Bronchial epithelial cell (primary cell): ENCODE data around the gene MYZAP. TPM values are rescaled to one million over a fixed set of nuclear protein-coding genes. Genes with fewer than 3 reads are reported as not detected.

Experiments
- DNase-seq: peaks from one replicate; pipeline ENCODE4 v3.0.0-alpha.2; 2010; ENCODE audit warnings: low read depth
- FAIRE-seq: peaks from 2 replicates; lab custom pipeline; 2011; peaks lifted over from hg19 to GRCh38; lab: Jason Lieb, UNC
- H3K27me3 ChIP-seq: 2 replicates; pipeline ENCODE4 v1.5.1; 2011; ENCODE audit warnings: low read length; ENCODE audit not compliant: control insufficient read depth, insufficient read depth
- H3K36me3 ChIP-seq: 2 replicates; pipeline ENCODE4 v1.5.1; 2011; ENCODE audit warnings: low read length; ENCODE audit not compliant: control insufficient read depth, insufficient read depth
- H3K4me3 ChIP-seq: 2 replicates; pipeline ENCODE4 v1.5.1; 2011; ENCODE audit warnings: mild to moderate bottlenecking, low read depth, low read length, control low read depth
- total RNA-seq: library from RNA; depleted of rRNA; stranded (reverse); fragments of >200 nt; gene quantifications from 2 replicates; pipeline ENCODE4 v1.2.1, GENCODE V29; 2014
- TF ChIP-seq, protein P1 (sequence below): IDR thresholded peaks from 2 replicates; pipeline ENCODE4 v1.5.1; 2011; ENCODE audit warnings: mild to moderate bottlenecking, moderate library complexity, low read length, control low read depth, inconsistent platforms; ENCODE audit not compliant: insufficient read depth, severe bottlenecking

The MYZAP gene
- total RNA-seq, 1 donor from 2014 or later: 2.4 TPM

DNA sequence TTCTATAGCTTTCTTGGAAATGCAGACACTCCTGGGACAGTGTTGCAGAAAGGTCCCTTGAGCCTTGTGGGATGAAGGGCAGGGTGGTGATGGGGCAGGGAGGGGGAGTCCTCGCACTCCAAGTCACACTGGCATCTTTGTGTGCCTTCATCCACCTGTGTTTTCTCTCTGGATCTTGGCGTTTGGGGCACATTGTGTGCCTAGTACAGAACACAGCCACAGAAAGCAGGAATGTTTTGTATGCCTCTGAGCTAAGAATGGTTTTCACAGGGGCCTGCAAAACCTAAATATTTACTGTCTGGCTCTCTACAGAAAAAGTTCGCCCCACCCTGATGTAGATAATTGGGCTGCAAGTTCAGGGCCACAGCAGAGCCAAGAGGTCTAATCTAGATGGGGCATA, 5.7 kb downstream of the MYZAP start:
- no peak overlapping the region for H3K4me3 ChIP-seq
- no peak for DNase-seq
- no peak for FAIRE-seq
- H3K27me3 ChIP-seq: no peaks in the 10 kb centered on the region
- H3K36me3 ChIP-seq: no peaks in the 10 kb centered on the region
- TF ChIP-seq, protein P1, sequence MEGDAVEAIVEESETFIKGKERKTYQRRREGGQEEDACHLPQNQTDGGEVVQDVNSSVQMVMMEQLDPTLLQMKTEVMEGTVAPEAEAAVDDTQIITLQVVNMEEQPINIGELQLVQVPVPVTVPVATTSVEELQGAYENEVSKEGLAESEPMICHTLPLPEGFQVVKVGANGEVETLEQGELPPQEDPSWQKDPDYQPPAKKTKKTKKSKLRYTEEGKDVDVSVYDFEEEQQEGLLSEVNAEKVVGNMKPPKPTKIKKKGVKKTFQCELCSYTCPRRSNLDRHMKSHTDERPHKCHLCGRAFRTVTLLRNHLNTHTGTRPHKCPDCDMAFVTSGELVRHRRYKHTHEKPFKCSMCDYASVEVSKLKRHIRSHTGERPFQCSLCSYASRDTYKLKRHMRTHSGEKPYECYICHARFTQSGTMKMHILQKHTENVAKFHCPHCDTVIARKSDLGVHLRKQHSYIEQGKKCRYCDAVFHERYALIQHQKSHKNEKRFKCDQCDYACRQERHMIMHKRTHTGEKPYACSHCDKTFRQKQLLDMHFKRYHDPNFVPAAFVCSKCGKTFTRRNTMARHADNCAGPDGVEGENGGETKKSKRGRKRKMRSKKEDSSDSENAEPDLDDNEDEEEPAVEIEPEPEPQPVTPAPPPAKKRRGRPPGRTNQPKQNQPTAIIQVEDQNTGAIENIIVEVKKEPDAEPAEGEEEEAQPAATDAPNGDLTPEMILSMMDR: no peak

DNA sequence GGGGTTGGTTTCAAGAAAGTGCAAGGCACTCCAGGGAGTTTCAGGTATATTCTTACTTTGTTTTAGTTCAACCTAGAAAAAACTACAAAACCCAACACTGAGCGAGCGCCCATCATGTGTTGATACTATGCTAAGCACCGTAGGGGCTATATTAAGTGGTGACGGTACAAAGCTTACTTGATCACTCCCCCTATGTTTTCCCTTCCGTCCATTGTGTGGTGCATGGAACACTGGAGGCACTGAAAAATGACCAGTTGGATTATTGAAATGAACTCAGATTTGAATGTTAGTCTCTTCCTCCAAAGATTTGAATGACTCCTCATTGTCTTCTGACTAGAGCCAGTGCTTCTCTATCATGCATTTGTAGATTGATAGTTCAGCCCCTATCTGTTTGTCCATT, 6.6 kb downstream of the MYZAP start:
- DNase-seq: no peak
- no peak for FAIRE-seq
- Histone ChIP-seq H3K4me3 (no peak overlapping the region), H3K36me3 (no peaks in the 10 kb centered on the region), H3K27me3 (no peaks in the 10 kb centered on the region)
- TF ChIP-seq, protein P1: no peak

DNA sequence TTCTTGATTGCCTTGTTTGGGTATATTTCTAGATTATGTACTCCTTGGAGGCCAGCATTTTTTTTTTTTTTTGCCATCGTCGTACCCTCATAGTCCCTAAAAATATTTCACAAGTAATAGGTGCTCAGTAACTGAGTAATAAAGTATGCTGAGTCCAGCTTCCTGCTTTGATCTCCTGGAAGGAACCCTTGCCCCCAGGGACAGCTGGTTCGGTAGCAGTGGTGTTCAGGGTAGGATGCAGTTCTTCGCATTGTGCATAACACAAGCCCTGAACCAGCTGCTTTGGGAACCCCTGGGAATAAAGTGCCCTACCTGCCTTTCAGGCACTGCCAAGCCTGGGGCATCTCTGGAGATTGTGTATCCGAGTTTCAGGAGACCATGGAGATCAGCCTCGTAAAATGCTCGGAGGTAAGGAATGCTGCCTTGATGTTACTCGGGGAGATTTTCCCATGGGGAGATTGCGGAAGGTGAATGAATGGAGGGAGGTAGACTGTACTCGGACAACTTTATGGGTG, 7.6 kb downstream of the MYZAP start:
- FAIRE-seq: no peak
- no peaks in the 10 kb centered on the region for H3K27me3 ChIP-seq

DNA sequence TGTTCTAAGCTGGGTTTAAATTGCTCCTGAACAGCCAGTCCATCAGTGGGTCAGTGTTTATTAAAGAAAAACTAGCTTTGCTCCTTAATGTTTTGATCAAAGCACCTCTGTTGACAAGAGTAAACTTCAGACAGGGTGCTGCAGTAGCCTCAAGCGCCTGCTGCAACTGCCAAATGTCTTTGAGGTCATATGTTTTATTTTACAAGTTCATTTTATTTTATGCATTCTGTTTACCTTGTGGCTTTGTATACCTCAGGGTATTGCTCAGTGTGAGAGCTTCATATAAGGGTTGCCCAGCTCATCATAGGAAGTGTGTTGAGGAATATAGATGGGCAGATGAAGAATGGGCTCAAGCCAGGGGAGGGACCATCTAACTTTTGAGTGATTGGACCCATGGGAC, 8.5 kb downstream of the MYZAP start:
- FAIRE-seq (no peak), DNase-seq (no peak)
- TF ChIP-seq, protein P1: no peak
- no peak overlapping the region for H3K4me3 ChIP-seq
- H3K27me3 ChIP-seq: no peaks in the 10 kb centered on the region
- peaks cover 5% of the 10 kb centered on the region for H3K36me3 ChIP-seq

More for the DNA sequence above, 7.6 kb downstream of the MYZAP start:
- Histone ChIP-seq H3K36me3 (peaks cover 1% of the 10 kb centered on the region), H3K4me3 (no peak overlapping the region)
- DNase-seq: no peak
- TF ChIP-seq, protein P1: no peak

DNA sequence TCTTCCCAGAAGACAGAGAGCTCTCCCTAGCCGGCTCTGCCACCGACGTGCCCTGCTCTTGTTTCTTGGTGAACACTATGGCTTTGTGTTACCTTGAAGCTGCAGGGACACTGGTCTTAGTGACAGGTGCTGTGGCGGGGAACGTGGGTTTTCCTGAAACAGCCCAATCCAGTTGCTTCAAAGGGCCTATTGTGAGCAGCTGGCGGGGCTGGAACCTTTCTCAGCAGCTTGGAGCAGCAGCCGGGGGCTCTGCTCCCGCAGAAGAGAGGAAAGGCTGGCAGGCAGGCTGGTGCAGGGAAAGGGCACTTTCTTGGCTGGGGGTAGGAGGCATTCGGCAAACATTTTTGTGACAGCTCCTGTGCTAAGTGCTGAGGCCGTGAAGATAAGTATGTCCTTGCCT, 12.8 kb downstream of the MYZAP start:
- DNase-seq (no peak), FAIRE-seq (no peak)
- H3K36me3 ChIP-seq: peaks cover 5% of the 10 kb centered on the region
- TF ChIP-seq, protein P1: no peak
- H3K27me3 ChIP-seq: no peaks in the 10 kb centered on the region
- H3K4me3 ChIP-seq: no peak overlapping the region

DNA sequence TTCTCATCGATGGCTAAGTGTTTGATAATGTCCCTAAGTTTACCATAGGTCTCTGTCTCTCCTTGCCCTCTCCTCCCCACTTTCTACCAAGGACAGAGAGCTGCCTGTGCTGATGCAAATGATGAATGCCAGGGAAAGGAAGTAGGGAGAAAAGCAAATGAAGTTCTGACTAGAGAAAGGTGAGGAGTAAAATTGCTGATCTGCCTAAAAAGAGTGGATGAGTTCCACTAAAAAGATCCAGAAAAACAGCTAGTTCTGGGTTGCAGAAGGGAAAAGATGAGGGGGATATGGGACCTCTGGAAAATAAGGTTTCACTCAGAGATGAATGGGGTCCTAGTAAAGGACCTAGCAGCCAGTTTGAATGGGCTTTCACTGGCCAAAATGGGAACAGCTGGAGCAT, 13.8 kb downstream of the MYZAP start:
- Histone ChIP-seq H3K27me3 (no peaks in the 10 kb centered on the region), H3K36me3 (peaks cover 5% of the 10 kb centered on the region), H3K4me3 (no peak overlapping the region)
- DNase-seq (no peak), FAIRE-seq (no peak)
- TF ChIP-seq, protein P1: no peak
